ENCODE results near the gene SLC25A42. TPM values are rescaled to one million over a fixed set of nuclear protein-coding genes. Genes with fewer than 3 reads are reported as not detected.

Gene SLC25A42
- total RNA-seq, 1 experiment from 2014 or later = 5.9 TPM

Other genes with a start within 250 kb of the SLC25A42 start
- 32.4 and 56.2 TPM in 2 replicates for gene UPF1, start 232.0 kb upstream of the SLC25A42 start, total RNA-seq (2014; rRNA removed; shearing (Covaris generic))
- 0.12 and 1.4 TPM in 2 replicates for gene CERS1, start 167.8 kb upstream of the SLC25A42 start, total RNA-seq (2014; rRNA removed; shearing (Covaris generic))
- 324 and 407 TPM in 2 replicates for gene COPE, start 144.6 kb upstream of the SLC25A42 start, total RNA-seq (2014; rRNA removed; shearing (Covaris generic))
- gene DDX49, start 144.3 kb upstream of the SLC25A42 start, total RNA-seq (2014; rRNA removed; shearing (Covaris generic)) = 47.5 and 55.9 TPM in 2 replicates
- 53.2 and 74.2 TPM in 2 replicates for gene HOMER3, start 122.8 kb upstream of the SLC25A42 start, total RNA-seq (2014; rRNA removed; shearing (Covaris generic))
- gene SUGP2, start 30.5 kb upstream of the SLC25A42 start, total RNA-seq (2014; rRNA removed; shearing (Covaris generic)) = 34.2 and 35.4 TPM in 2 replicates
- 46.2 and 54.1 TPM in 2 replicates for gene ARMC6, start 30.4 kb upstream of the SLC25A42 start, total RNA-seq (2014; rRNA removed; shearing (Covaris generic))
- gene TMEM161A, start 74.5 kb downstream of the SLC25A42 start, total RNA-seq (2014; rRNA removed; shearing (Covaris generic)) = 17.0 and 18.5 TPM in 2 replicates
- gene MEF2B, start 106.3 kb downstream of the SLC25A42 start, total RNA-seq (2014; rRNA removed; shearing (Covaris generic)) = not detected in 2 replicates
- gene BORCS8, start 128.2 kb downstream of the SLC25A42 start, total RNA-seq (2014; rRNA removed; shearing (Covaris generic)) = 10.3 and 18.4 TPM in 2 replicates
- 91.3 and 108 TPM in 2 replicates for gene RFXANK, start 128.3 kb downstream of the SLC25A42 start, total RNA-seq (2014; rRNA removed; shearing (Covaris generic))
- gene NR2C2AP, start 139.4 kb downstream of the SLC25A42 start, total RNA-seq (2014; rRNA removed; shearing (Covaris generic)) = 20.4 and 31.0 TPM in 2 replicates
- gene NCAN, start 148.0 kb downstream of the SLC25A42 start, total RNA-seq (2014; rRNA removed; shearing (Covaris generic)) = 0.12 TPM in 1 of 2 replicates, not detected in the other
- 0.29 TPM in 1 of 2 replicates, not detected in the other for gene TM6SF2, start 209.3 kb downstream of the SLC25A42 start, total RNA-seq (2014; rRNA removed; shearing (Covaris generic))